SK-N-SH treated with all-trans-retinoic acid at 6 μM for 48 hours (cell line): ENCODE results near the gene PPARA.

Source experiments
- ARNTL ChIP-seq: fragments of 450-650 bp; formaldehyde crosslinking; IDR thresholded peaks from 2 replicates; pipeline ENCODE4 v1.5.0; 2020; ENCODE audit warnings: low read depth, mild to moderate bottlenecking, moderate library complexity, borderline replicate concordance
- BACH2 ChIP-seq: fragments of 250-450 bp; sonication (Bioruptor Pico); IDR thresholded peaks from 2 replicates; pipeline ENCODE4 v1.9.0; 2021; ENCODE audit warnings: mild to moderate bottlenecking, borderline replicate concordance
- ESRRG ChIP-seq: fragments of 250-450 bp; sonication (Bioruptor Pico); IDR thresholded peaks from 2 replicates; pipeline ENCODE4 v1.6.1; 2021; ENCODE audit warnings: mild to moderate bottlenecking
- PPARA ChIP-seq: fragments of 250-450 bp; sonication (Bioruptor Pico); IDR thresholded peaks from 2 replicates; pipeline ENCODE4 v1.5.0; 2020; ENCODE audit warnings: mild to moderate bottlenecking, borderline replicate concordance
- RARB ChIP-seq: fragments of 250-450 bp; sonication (Bioruptor Pico); IDR thresholded peaks from 2 replicates; pipeline ENCODE4 v1.8.0; 2021; ENCODE audit warnings: mild to moderate bottlenecking, moderate library complexity
- TOX ChIP-seq: fragments of 250-450 bp; sonication (Bioruptor Pico); IDR thresholded peaks from 2 replicates; pipeline ENCODE4 v1.8.0; 2021; ENCODE audit warnings: mild to moderate bottlenecking, moderate library complexity, borderline replicate concordance
- ZNF565 ChIP-seq: fragments of 450-650 bp; formaldehyde crosslinking; conservative IDR thresholded peaks from 2 replicates; pipeline ENCODE4 v1.5.0; 2020; ENCODE audit warnings: low read depth, mild to moderate bottlenecking, moderate library complexity

- TF ChIP-seq PPARA (CRISPR knock-in tag), result no peak
- no peak for TF ChIP-seq TOX
- no peak for TF ChIP-seq ESRRG (CRISPR knock-in tag)
- no peak for TF ChIP-seq RARB (CRISPR knock-in tag)
- no peak for TF ChIP-seq BACH2 (CRISPR knock-in tag)
- TF ChIP-seq ARNTL (CRISPR knock-in tag), result no peak
- TF ChIP-seq ZNF565 (CRISPR knock-in tag), result no peak
Observed at GRCh38 chr22:46132830-46133587, 17.3 kb upstream of the PPARA start.
